Stimulated activated CD8-positive, alpha-beta memory T cell treated with anti-CD3 and anti-CD28 coated beads, Interleukin-12 subunit alpha, Interleukin-12 subunit beta, amount 100 ng/mL, for 4 hours (primary cell): Measurements from ENCODE around the gene HINT1.
"Not testable (repeated sequence)": the region's sequence is repeated elsewhere in the genome, so short reads cannot be mapped to it uniquely, and the experiment has no call there.

Experiments
- DNase-seq: peaks from one replicate; pipeline ENCODE4 v3.0.0-alpha.2; 2020; ENCODE audit warnings: low read depth

HINT1 gene

GRCh38 chr5:131170540-131171275, 5.7 kb upstream of the HINT1 start, which contains the start of gene LYRM7:
TSS of gene LYRM7 (plus strand) at chr5:131170944. CDS start at chr5:131171021, 77 bp downstream.
- peak; percentile 87 for DNase-seq

- DNase-seq = no peak
These were observed 4.9 kb upstream of the HINT1 start for GRCh38 chr5:131169810-131170539.

DNA sequence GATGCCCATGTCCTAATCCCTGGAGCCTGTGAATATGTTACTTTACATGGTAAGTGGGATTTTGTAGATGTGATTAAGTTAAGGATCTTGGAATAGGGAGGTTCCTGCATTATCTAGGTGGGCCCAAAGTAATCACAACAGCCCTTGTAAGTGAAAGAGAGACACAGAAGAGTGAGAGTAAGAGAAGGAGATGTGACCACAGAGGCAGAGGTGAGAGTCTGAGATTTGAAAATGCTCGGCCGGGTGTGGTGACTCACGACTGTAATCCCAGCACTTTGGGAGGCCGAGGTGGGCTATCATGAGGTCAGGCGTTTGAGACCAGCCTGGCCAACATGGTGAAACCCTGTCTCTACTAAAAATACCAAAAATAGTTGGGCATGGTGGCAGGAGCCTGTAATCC, 2.6 kb upstream of the HINT1 start:
- no peak for DNase-seq

DNA sequence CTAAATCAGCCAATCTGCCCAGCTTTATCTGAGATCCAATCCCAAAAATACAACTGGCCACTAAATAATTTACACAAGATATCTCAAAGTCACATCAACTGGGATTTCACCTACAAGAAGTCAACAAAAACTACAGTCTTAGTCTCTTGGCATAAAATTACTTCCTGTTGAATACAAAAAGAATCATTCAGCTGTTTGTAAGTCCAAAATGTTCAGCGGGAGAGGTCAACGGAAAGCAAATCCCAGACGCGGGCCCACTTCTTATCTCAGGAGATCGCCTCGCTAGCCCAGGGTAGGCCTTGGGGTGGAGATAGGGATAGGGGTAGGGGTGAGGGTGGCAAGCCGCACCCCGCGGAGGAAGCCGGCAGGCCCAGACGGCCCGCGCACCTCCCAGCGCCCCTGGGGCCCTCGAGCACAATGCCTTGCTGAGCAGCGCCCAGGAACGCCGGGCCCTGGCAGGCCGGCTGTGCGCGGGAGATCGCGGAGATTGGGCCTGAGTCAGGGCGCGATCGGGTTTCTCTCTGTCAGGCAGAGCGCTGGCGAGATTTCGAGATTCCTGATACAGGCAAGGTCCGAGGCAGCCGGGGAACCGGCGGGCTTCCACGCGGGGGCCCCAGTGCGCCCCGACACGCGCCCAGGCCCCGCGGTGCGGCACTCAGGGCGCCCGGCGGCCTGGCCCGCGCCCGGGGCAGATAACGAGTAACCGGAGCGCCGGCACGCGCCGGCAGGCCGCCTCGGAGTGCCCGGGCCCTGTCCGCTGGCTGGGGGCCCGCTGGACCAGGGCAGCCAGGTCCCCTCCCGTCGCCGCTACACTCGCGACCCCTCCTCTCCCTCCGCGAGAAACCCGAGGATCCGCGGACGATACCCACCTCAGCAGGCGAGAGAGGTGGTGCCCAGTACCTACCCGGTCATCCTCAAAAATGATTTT, 601 bp downstream of the HINT1 start:
- peak; percentile 67 for DNase-seq

GRCh38 chr5:131163276-131164119, 1.6 kb downstream of the HINT1 start:
- DNase-seq = no peak

DNA sequence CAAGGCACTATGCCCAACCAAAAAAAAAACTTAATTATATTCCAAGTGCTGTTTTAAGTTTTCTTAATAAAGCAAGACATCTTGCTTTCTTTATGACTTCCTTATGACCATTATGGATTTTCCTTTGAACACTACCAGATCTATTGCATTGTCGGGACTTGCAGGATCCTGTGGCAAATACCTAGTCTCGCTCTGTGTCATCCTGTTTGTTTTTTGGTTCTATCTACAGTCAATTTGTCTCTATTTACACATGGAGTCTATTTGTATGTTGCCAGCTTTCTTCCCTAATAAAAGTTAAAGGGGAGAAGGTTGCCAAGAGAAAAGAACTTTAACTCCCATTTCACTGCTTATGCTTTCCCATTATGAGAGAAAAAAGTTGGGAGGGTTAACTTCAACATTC, 4.9 kb downstream of the HINT1 start:
- no peak for DNase-seq

- DNase-seq = no peak
These were observed 8.1 kb downstream of the HINT1 start for GRCh38 chr5:131156957-131157356.

GRCh38 chr5:131156385-131156784, 8.7 kb downstream of the HINT1 start:
- no peak for DNase-seq

DNA sequence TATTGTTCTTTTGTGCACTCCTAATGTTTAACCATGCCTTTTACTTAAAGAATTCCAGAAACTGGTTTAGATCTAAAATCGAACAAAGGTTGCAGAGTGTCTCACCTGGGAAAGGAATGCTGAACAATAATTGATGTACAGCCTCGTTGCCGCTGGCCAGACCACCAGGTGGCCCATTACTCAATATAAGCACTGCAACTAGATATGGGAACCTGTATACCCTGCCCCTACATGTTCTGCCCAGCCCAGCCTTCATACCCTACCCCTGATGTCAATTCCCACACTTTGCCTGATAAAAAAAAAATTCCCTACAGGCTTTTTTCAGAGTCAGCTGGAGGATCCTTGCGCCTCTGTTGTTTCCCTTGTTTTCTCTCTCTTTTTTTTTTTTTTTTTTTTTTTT, 13.8 kb downstream of the HINT1 start:
- no peak for DNase-seq

- no peak for DNase-seq
These were observed 14.6 kb downstream of the HINT1 start for GRCh38 chr5:131150408-131150807.

GRCh38 chr5:131148835-131149234, 16.2 kb downstream of the HINT1 start:
- DNase-seq = no peak

GRCh38 chr5:131147258-131147657, 17.8 kb downstream of the HINT1 start:
- no peak for DNase-seq

DNA sequence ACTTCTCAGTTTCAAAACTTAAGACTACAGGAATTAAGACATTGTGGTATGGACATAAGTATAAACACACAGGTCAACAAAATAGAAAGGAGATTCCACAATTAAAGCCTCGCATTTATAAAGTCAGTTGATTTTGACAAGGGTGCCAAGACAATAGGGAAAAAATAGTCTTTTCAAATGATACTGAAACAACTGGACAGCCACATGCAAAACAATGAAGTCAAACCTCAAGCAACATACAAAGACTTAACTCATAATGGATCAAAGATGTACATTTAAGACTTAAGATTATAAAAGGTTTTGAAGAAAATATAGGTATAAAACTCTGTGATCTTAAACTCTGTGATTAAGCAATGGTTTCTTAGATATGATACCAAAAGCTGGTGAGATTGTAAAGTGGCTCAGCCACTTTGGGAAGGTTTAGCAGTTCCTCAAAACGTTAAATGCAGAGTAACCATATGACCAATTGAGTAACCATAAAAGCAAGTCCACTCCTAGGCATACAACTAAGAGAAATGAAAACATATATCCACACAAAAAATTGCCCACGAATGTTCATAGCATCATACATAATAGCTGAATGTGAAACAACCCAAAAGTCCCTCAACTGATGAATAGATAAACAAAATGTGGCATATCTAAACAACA, 22.0 kb downstream of the HINT1 start:
- DNase-seq = no peak

- DNase-seq = no peak
These were observed 25.7 kb downstream of the HINT1 start for GRCh38 chr5:131139321-131139720.

- DNase-seq = not testable (repeated sequence)
These were observed 26.6 kb downstream of the HINT1 start for GRCh38 chr5:131138406-131138805.

DNA sequence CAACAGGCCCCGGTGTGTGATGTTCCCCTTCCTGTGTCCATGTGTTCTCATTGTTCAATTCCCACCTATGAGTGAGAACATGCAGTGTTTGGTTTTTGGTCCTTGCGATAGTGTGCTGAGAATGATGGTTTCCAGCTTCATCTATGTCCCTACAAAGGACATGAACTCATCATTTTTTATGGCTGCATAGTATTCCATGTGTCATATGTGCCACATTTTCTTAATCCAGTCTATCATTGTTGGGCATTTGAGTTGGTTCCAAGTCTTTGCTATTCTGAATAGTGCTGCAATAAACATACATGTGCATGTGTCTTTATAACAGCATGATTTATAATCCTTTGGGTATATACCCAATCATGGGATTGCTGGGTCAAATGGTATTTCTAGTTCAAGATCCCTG, 32.0 kb downstream of the HINT1 start:
- DNase-seq = not testable (repeated sequence)

DNA sequence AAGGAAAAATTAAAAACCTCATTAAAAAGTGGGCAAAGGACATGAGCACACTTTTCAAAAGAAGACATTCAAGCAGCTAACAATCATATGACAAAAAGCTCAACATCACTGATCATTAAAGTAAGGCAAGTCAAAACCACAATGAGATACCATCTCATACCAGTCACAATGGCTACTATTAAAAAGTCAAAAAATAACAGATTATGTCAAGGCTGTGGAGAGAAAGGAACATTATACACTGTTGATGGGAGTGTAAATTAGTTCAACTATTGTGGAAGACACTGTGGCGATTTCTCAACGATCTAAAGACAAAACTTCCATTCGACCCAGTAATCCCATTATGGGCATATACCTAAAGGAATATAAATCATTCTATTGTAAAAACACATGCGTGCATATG, 35.8 kb downstream of the HINT1 start:
- DNase-seq = no peak

- DNase-seq = not testable (repeated sequence)
These were observed 37.8 kb downstream of the HINT1 start for GRCh38 chr5:131127244-131127643.

DNA sequence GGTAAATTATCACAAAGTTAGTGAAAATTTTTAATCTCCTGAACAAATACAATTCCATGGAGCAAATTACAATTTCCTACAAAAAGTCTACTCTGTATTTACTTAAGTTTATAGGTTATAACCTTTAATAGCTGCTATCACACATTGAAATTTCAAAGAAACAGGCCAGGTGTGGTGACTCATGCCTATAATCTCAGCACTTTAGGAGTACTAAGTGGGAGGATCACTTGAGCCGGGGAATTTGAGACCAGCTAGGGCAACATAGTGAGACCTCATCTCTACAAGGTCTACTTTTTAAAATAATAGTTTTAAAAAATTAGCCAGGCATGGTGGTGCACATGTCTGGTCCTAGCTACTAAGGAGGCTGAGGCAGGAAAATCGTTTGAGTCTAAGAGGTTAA, 50.3 kb downstream of the HINT1 start:
- DNase-seq = no peak

DNA sequence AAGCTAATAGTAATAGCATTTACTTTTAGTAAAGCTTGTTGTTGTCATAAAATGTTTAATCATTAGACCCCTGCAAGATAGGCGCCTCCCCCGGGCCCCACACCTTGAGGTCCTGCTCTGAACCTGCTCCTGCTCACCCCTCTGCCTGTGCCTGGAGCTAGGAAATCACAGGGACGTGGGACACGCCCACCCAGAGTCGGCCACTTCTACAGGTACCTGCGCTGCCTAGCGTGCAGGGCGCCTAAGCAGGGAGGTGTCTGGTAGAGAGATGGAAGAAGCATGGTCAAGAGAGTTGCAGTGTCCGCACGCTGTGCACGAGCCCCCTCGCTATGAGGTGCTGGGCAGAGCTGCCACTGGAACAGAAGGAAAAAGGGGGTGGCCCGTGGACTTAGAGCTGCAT, 52.6 kb downstream of the HINT1 start:
- no peak for DNase-seq

GRCh38 chr5:131110256-131110594, 54.8 kb downstream of the HINT1 start:
- DNase-seq = no peak
